ENCODE measurements around the gene ZDHHC14. TPM values are rescaled to one million over a fixed set of nuclear protein-coding genes. Genes with fewer than 3 reads are reported as not detected.

The ZDHHC14 gene
- total and polyA plus RNA-seq, 2 of the 8 experiments (the other 6 are each of a cell fraction or from before 2014, with no cell fraction given), result 2.9 to 5.3 TPM

- peaks cover 16 to 24% (median 23%) of the 10 kb centered on the region in 4 experiments for H3K4me1 ChIP-seq (replicated peaks in 1 of 4; ENCODE audit: control insufficient read depth in 3 of 4, insufficient read depth in 4 of 4, low read length in 3 of 4)
- peak overlapping the region; percentile 77; the same call in 1 of the 2 replicates for H2BK5ac ChIP-seq (ENCODE audit: low read depth, low read length)
- 0 out of 2 replicates have a peak overlapping the region, but pooled peaks have one; percentile 49 for H2AK5ac ChIP-seq (ENCODE audit: low read depth, low read length)
- no peak overlapping the region for H2BK12ac ChIP-seq (ENCODE audit: low read depth, low read length)
- H3K27ac ChIP-seq (ENCODE audit: low read depth, low read length), result no peak overlapping the region
- TF ChIP-seq TEAD4 (IDR thresholded peaks at IDR 0.05; ENCODE audit: low read depth, low read length) (no peak), GABPA (IDR thresholded peaks at IDR 0.05; ENCODE audit: borderline replicate concordance, insufficient read depth, low read length) (no peak), SP1 (IDR thresholded peaks at IDR 0.05; ENCODE audit: low read depth, low read length) (no peak), CTBP2 (IDR thresholded peaks at IDR 0.05; ENCODE audit: borderline replicate concordance, insufficient read depth, insufficient read length, low read length) (no peak), NANOG (IDR thresholded peaks at IDR 0.05; ENCODE audit: insufficient read depth, low read depth, low read length, poor library complexity, severe bottlenecking) (no peak), SRF (IDR thresholded peaks at IDR 0.05; ENCODE audit: low read depth, low read length) (no peak), KDM4A (IDR thresholded peaks at IDR 0.05; ENCODE audit: low read depth, low read length, severe bottlenecking) (no peak), JUN (IDR thresholded peaks at IDR 0.05; ENCODE audit: low read depth, low read length) (no peak), CTCF (IDR thresholded peaks at IDR 0.05; ENCODE audit: control extremely low read depth in 1 of 3, insufficient read depth in 1 of 3, low read depth in 1 of 3, low read length in 3 of 3) (no peak)
- no peaks in the 10 kb centered on the region for H3K9me3 ChIP-seq (ENCODE audit: insufficient read depth in 2 of 2, low read depth in 1 of 2, low read length in 1 of 2)
- no peaks in the 10 kb centered on the region for H3K36me3 ChIP-seq (ENCODE audit: control insufficient read depth in 2 of 4, insufficient read depth in 4 of 4, low read length in 3 of 4)
- CTCF ChIA-PET (ENCODE audit: partially characterized antibody), result interaction anchor here (0.7 to 1.8 kb wide), 6 partner anchors 10 to 94 kb away, joined by 3 to 4 read pairs (median 3); no protein-coding TSS in a partner anchor
- H2BK120ac ChIP-seq (replicated peaks; ENCODE audit: low read depth, low read length), result peak overlapping the region; percentile 8
- no peaks in the 10 kb centered on the region for H3K79me1 ChIP-seq (ENCODE audit: low read depth, low read length)
- H3K27me3 ChIP-seq (replicated peaks in 1 of 4; ENCODE audit: control insufficient read depth in 3 of 4, extremely low read depth in 1 of 4, insufficient read depth in 3 of 4, low read length in 3 of 4), result no peaks in the 10 kb centered on the region
- H3K18ac ChIP-seq (ENCODE audit: extremely low read depth, low read length), result no peak overlapping the region; the same call in 1 of the 2 replicates
- no peak overlapping the region for H3K56ac ChIP-seq (replicated peaks; ENCODE audit: insufficient read length, low read depth, low read length)
- no peaks in the 10 kb centered on the region for H4K20me1 ChIP-seq (replicated peaks in 1 of 2; ENCODE audit: control insufficient read depth in 1 of 2, insufficient read depth in 2 of 2, low read length in 2 of 2)
- H3K23ac ChIP-seq (ENCODE audit: insufficient read length), result no peak overlapping the region
- H3K9ac ChIP-seq (replicated peaks in 1 of 4; ENCODE audit: extremely low read depth in 1 of 4, low read depth in 3 of 4, low read length in 3 of 4), result no peak overlapping the region
- no peak overlapping the region for H2AFZ ChIP-seq (ENCODE audit: low read length)
- no peak overlapping the region for H4K5ac ChIP-seq (ENCODE audit: insufficient read length, low read depth, low read length)
- H2BK15ac ChIP-seq (ENCODE audit: low read length), result no peak overlapping the region
- peak overlapping the region; percentile 72; the same call in 1 of the 2 replicates for H2BK20ac ChIP-seq (ENCODE audit: low read length)
- no peak overlapping the region; a peak in 1 of 4 replicates for H3K4me2 ChIP-seq (ENCODE audit: insufficient read depth in 1 of 2, low read depth in 2 of 2, low read length in 2 of 2)
- no peaks in the 10 kb centered on the region for H3K79me2 ChIP-seq (ENCODE audit: control insufficient read depth in 1 of 2, insufficient read depth in 2 of 2, low read length in 2 of 2)
- FAIRE-seq, result no peak
- no peak overlapping the region for H3K14ac ChIP-seq (ENCODE audit: insufficient read length)
- H3K4ac ChIP-seq (replicated peaks; ENCODE audit: insufficient read length, low read depth, low read length), result no peak overlapping the region
- POLR2A ChIA-PET (ENCODE audit: partially characterized antibody), result interaction anchor here (1.2 kb wide), 1 partner anchor 11 kb away, joined by 3 read pairs; no protein-coding TSS in a partner anchor
- no peak overlapping the region for H3K4me3 ChIP-seq (ENCODE audit: extremely low read depth in 1 of 4, insufficient read depth in 2 of 4, low read depth in 3 of 4, low read length in 4 of 4)
- no peak overlapping the region for H4K8ac ChIP-seq (ENCODE audit: extremely low read depth, insufficient read depth, low read length)
- DNase-seq (ENCODE audit: low read depth in 1 of 2, low spot score in 2 of 2), result peak in 1 of 2 experiments; percentile 41
- H3K23me2 ChIP-seq (ENCODE audit: low read depth, low read length), result no peaks in the 10 kb centered on the region
- H4K91ac ChIP-seq (replicated peaks; ENCODE audit: insufficient read length, low read length), result no peak overlapping the region
- 73% methylated on average over 16 of the region's 16 CpGs; no CpG with 5 or more reads in 1 of the 2 experiments for WGBS, 2 experiments (ENCODE audit: extremely low coverage in 1 of 2, insufficient coverage in 1 of 2, insufficient read length in 1 of 2, insufficient replicate concordance in 2 of 2, low coverage in 1 of 2, low lambda C conversion rate in 2 of 2, missing lambda C conversion rate in 1 of 2)
Observed at GRCh38 chr6:157555455-157556143, 174.6 kb downstream of the ZDHHC14 start.
